DND-41 (cell line): ENCODE data around the gene PIK3C3.

ENCODE experiments used
- ATAC-seq: fragments of 200-7000 bp; cut with Tn5 transposase; 3 replicates; pipeline ENCODE4 v1.9.1; 2021; ENCODE audit warnings: low read depth; ENCODE audit not compliant: insufficient read depth
- DNase-seq: peaks from one replicate; pipeline ENCODE4 v3.0.0-alpha.2; 2020
- H2AFZ ChIP-seq: 2 replicates; pipeline ENCODE4 v1.6.0; 2012; ENCODE audit warnings: low read depth, low read length
- H3K27ac ChIP-seq: 2 replicates; pipeline ENCODE4 v1.5.1; 2012; ENCODE audit warnings: low read length, inconsistent platforms
- H3K27me3 ChIP-seq: fragments of 200-600 bp; sonication (generic); 2 replicates; pipeline ENCODE4 v1.6.0; 2012; ENCODE audit warnings: low read length, mild to moderate bottlenecking, inconsistent platforms; ENCODE audit not compliant: insufficient read depth, poor library complexity
- H3K36me3 ChIP-seq: 2 replicates; pipeline ENCODE4 v1.5.1; 2012; ENCODE audit warnings: low read length, inconsistent platforms; ENCODE audit not compliant: insufficient read depth
- H3K4me1 ChIP-seq: 2 replicates; pipeline ENCODE4 v1.5.1; 2012; ENCODE audit warnings: mild to moderate bottlenecking, low read length; ENCODE audit not compliant: insufficient read depth
- H3K4me2 ChIP-seq: 2 replicates; pipeline ENCODE4 v1.6.0; 2012; ENCODE audit warnings: mild to moderate bottlenecking, moderate library complexity, low read length, inconsistent platforms; ENCODE audit not compliant: insufficient read depth
- H3K4me3 ChIP-seq, 2 experiments: fragments of 200-600 bp in 1 of 2; shearing (Covaris generic) in 1 of 2; 2 replicates each; pipeline ENCODE4 v1.5.1; 2012 to 2016; ENCODE audit warnings: inconsistent platforms in 2 of 2, low read length in 2 of 2, mild to moderate bottlenecking in 2 of 2, low read depth in 1 of 2, moderate library complexity in 1 of 2
- H3K79me2 ChIP-seq: 2 replicates; pipeline ENCODE4 v1.6.0; 2012; ENCODE audit warnings: low read length, inconsistent platforms; ENCODE audit not compliant: insufficient read depth
- H3K9ac ChIP-seq: 2 replicates; pipeline ENCODE4 v1.6.0; 2012; ENCODE audit warnings: low read depth, mild to moderate bottlenecking, inconsistent platforms, low read length, moderate library complexity
- H3K9me3 ChIP-seq: 2 replicates; pipeline ENCODE4 v1.5.1; 2012; ENCODE audit warnings: low read length, moderate library complexity, mild to moderate bottlenecking, inconsistent platforms; ENCODE audit not compliant: insufficient read depth, severe bottlenecking
- H4K20me1 ChIP-seq: 2 replicates; pipeline ENCODE4 v1.6.0; 2012; ENCODE audit warnings: low read length; ENCODE audit not compliant: insufficient read depth
- EZH2 ChIP-seq: IDR thresholded peaks from 3 replicates; pipeline ENCODE4 v1.6.1; 2012; ENCODE audit warnings: borderline replicate concordance, low read depth, mild to moderate bottlenecking, moderate library complexity, low read length, inconsistent platforms; ENCODE audit not compliant: severe bottlenecking
- TF ChIP-seq, protein P1 (sequence below): IDR thresholded peaks from 2 replicates; pipeline ENCODE4 v1.5.1; 2012; ENCODE audit warnings: borderline replicate concordance, low read length, moderate library complexity, mild to moderate bottlenecking; ENCODE audit not compliant: poor library complexity, severe bottlenecking; ENCODE audit errors: extremely low read depth

PIK3C3 gene

GRCh38 chr18:42030586-42031182 lies 75.7 kb downstream of the PIK3C3 start:
- Histone ChIP-seq H3K27me3 (no peaks in the 10 kb centered on the region), H3K4me3 (no peak overlapping the region), H2AFZ (no peak overlapping the region), H3K4me2 (no peak overlapping the region), H4K20me1 (no peaks in the 10 kb centered on the region), H3K79me2 (no peaks in the 10 kb centered on the region), H3K9ac (no peak overlapping the region), H3K27ac (no peak overlapping the region), H3K36me3 (peaks cover 51% of the 10 kb centered on the region), H3K9me3 (no peaks in the 10 kb centered on the region), H3K4me1 (no peaks in the 10 kb centered on the region)
- DNase-seq (peak; percentile 23), ATAC-seq (0 out of 3 replicates have a peak, but pooled peaks have one; percentile 57)
- TF ChIP-seq, protein P1, sequence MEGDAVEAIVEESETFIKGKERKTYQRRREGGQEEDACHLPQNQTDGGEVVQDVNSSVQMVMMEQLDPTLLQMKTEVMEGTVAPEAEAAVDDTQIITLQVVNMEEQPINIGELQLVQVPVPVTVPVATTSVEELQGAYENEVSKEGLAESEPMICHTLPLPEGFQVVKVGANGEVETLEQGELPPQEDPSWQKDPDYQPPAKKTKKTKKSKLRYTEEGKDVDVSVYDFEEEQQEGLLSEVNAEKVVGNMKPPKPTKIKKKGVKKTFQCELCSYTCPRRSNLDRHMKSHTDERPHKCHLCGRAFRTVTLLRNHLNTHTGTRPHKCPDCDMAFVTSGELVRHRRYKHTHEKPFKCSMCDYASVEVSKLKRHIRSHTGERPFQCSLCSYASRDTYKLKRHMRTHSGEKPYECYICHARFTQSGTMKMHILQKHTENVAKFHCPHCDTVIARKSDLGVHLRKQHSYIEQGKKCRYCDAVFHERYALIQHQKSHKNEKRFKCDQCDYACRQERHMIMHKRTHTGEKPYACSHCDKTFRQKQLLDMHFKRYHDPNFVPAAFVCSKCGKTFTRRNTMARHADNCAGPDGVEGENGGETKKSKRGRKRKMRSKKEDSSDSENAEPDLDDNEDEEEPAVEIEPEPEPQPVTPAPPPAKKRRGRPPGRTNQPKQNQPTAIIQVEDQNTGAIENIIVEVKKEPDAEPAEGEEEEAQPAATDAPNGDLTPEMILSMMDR, result peak; percentile 50
- TF ChIP-seq EZH2, result no peak

GRCh38 chr18:42032447-42032846 lies 77.4 kb downstream of the PIK3C3 start:
- no peak for TF ChIP-seq EZH2
- TF ChIP-seq, protein P1, result no peak
- Histone ChIP-seq H2AFZ (no peak overlapping the region), H3K27me3 (no peaks in the 10 kb centered on the region), H3K79me2 (no peaks in the 10 kb centered on the region), H3K9ac (no peak overlapping the region), H3K4me1 (no peaks in the 10 kb centered on the region), H3K9me3 (no peaks in the 10 kb centered on the region), H3K36me3 (peaks cover 54% of the 10 kb centered on the region), H3K4me3 (no peak overlapping the region), H3K27ac (no peak overlapping the region), H4K20me1 (no peaks in the 10 kb centered on the region), H3K4me2 (no peak overlapping the region)
- ATAC-seq (no peak), DNase-seq (no peak)

DNA sequence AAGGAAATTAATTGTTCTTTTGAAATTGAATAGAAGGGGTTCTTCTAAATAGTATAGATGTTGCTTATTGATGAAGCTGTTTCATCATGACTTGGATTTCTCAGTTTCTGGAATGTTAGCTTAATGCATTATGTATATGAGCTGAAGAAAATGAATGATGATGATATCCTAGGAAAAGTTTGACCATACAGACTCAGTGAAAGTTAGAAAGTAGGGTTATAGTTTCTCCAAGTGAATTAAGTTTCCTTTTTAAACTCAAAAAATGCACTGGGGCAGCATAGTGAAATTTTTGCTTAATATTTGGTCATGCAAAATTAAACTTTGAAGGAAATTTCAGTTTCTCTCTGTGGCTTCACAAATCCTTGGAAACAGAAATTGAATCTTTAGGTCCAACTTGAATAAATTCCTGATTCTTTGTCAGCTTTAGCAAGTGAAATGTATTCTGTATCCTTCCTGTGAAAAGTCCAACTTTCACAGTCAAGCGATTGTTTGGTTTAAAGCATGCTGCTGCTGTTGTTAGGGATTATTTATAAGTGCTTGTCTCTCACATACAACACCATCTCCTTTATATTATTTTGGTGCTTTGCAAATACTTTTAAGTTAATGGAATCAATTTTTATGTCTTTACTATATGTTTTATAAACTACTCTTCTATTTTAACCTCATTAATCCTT lies 78.2 kb downstream of the PIK3C3 start:
- Histone ChIP-seq H3K4me3 (no peak overlapping the region), H3K4me2 (no peak overlapping the region), H3K4me1 (no peaks in the 10 kb centered on the region), H3K9me3 (no peaks in the 10 kb centered on the region), H3K27me3 (no peaks in the 10 kb centered on the region), H3K79me2 (no peaks in the 10 kb centered on the region), H2AFZ (no peak overlapping the region), H3K36me3 (peaks cover 62% of the 10 kb centered on the region), H3K9ac (no peak overlapping the region), H3K27ac (no peak overlapping the region), H4K20me1 (no peaks in the 10 kb centered on the region)
- ATAC-seq (no peak), DNase-seq (no peak)
- no peak for TF ChIP-seq EZH2
- TF ChIP-seq, protein P1, result no peak
